ENCODE data around the gene TCF25.

DNA sequence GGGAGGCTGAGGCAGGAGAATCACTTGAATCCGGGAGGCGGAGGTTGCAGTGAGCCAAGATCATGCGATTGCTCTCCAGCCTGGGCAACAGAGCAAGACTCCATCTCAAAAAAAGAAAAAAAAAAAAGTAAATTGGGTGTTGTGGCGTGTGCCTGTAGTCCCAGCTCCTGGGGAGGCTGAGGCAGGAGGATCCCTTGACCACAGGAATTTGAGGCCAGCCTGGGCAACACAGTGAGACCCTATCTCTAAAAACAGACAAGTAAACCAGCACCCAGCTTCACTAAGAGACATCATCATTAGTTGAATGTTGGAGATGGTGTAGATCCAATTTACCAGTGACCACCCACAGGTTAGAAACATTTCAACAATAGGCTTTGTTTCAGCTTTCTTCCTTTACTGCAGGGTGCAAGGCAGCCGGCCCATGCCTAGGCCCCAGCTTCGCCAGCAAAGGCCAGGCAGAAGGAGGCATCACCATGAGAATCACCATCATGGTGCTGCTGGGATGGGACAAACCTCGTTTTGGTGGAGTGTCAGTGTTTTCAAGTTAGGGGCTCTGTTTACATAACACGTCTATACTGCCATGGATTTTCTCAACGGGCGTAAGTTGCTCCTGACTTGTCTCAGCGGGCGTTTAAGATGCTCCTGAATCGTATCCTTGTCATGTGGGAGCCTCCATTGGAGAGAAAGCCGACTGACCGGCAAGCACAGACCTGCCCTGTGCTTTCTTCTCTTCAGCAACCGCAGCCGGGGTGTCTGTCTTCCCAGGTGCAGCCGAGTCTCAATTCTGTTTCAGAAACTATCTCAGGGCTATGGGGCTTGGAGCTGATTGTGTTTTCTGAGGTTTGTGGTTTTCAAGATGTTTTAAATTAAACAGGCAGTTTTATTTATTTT, 7.3 kb downstream of the TCF25 start:
- TF ChIP-seq POLR2A (IDR thresholded peaks at IDR 0.05): no peak
- TF ChIP-seq, protein P1, sequence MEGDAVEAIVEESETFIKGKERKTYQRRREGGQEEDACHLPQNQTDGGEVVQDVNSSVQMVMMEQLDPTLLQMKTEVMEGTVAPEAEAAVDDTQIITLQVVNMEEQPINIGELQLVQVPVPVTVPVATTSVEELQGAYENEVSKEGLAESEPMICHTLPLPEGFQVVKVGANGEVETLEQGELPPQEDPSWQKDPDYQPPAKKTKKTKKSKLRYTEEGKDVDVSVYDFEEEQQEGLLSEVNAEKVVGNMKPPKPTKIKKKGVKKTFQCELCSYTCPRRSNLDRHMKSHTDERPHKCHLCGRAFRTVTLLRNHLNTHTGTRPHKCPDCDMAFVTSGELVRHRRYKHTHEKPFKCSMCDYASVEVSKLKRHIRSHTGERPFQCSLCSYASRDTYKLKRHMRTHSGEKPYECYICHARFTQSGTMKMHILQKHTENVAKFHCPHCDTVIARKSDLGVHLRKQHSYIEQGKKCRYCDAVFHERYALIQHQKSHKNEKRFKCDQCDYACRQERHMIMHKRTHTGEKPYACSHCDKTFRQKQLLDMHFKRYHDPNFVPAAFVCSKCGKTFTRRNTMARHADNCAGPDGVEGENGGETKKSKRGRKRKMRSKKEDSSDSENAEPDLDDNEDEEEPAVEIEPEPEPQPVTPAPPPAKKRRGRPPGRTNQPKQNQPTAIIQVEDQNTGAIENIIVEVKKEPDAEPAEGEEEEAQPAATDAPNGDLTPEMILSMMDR (IDR thresholded peaks at IDR 0.05): no peak
